COLO829 (cell line): ENCODE measurements around the gene TBRG4.

Experiments used
- DNase-seq: peaks from one replicate; pipeline ENCODE4 v3.0.0; 2012; ENCODE audit warnings: low spot score

Gene TBRG4

DNA sequence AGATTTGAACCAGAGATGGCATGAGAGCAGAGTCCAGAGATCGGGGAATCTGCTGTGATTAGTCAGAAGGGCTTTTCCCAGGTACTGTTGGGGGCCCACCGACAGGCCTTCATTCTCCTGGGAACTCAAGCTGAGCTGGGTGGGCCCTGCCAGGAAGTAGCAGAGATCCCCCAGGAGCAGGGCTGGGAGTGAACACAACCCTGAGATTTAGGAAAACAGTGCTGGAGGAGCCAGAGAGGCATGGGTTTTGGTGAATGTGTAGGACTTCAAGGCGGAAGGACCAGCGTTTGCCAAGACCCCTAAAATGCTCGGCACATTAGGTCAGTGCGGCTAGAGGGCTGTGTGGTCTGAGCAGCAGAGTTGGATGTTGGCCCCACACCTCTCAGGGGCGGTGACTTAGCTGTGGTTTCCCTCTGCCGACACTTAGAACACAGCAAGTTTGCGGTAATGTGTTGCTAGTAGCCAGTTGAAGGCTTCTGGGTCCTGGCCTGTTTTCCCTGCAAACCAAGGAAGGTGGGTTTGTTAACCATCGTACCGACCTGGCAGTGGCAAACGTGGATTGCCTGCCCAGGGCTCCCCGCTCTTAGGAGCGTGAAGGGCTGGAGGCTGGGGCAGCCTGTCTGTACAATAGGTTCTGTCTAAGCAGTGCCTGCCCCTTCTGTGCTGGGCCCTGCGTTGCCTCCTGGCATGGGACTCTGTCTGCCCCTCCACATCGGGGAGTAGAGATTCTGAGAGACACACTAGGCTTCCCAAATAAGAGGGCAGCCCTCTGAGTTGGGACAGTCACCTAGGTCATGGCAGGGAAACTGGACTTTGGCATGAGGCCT, 36.8 kb downstream of the TBRG4 start:
- DNase-seq = no peak

- DNase-seq = no peak
Measured at GRCh38 chr7:45073786-45074527, 37.5 kb downstream of the TBRG4 start.

- no peak for DNase-seq
Measured at GRCh38 chr7:45073031-45073785, 38.3 kb downstream of the TBRG4 start.

DNA sequence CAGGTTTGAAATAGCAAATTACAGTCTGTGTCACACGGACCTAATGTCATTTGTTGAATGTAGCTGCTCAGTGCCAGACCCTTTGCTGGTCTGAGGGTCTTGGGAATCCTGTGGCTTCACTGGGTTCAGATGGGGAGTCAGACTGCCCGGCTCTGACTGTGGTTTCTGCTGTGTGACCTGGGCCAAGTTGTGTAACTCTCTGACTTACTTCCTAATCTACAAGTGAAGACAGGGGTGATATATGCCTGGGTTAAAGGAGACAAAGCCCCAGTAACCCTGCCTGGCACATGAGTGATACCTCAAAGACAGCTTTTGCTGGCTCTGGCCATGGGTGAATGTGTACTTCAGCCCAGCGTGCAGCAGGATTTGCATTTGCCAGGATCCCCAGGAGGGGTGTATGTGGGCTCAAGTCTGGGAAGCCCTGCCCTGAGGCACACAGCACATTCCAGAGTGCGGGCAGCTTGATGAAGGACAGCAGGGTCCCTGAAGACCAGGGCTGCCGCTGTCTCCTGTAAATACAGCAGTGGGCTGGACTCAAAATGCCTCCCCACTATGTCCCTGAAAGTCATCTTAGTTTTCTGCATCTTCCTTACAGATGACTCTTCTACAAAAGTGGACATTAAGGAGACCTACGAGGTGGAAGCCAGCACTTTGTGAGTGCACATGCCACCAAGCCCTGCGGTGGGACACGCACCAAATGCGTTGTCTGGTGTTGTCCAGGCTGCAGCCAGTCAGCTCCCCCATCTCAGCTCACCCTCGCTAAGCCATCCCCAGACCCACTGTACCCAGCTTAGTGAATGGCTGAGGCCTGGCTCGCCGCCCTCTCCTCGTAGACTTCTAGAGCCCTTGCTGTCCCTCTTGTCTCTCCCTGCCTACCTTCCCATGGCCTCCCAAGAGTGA, 39.1 kb downstream of the TBRG4 start:
- no peak for DNase-seq

- no peak for DNase-seq
Measured at GRCh38 chr7:45071528-45071927, 40.0 kb downstream of the TBRG4 start.

DNA sequence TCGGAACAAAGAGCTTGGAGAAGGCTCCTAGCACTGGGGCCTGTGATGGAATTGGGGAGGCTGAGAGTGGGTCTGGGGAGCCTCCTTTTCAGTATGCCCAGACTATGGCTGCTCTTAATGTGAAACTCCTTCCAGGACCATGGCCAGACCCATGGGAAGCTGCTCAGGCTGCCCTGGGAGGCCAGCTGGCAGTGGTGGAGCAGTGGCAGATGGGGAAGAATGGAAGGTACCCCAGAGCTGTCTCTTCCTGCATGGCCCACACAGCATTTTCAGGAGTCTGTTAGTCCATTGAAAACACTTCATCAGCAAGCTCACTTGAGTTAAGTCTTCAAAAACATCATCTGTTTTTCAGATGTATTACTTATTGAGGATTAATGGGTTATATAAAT, 41.2 kb downstream of the TBRG4 start:
- DNase-seq = no peak

DNA sequence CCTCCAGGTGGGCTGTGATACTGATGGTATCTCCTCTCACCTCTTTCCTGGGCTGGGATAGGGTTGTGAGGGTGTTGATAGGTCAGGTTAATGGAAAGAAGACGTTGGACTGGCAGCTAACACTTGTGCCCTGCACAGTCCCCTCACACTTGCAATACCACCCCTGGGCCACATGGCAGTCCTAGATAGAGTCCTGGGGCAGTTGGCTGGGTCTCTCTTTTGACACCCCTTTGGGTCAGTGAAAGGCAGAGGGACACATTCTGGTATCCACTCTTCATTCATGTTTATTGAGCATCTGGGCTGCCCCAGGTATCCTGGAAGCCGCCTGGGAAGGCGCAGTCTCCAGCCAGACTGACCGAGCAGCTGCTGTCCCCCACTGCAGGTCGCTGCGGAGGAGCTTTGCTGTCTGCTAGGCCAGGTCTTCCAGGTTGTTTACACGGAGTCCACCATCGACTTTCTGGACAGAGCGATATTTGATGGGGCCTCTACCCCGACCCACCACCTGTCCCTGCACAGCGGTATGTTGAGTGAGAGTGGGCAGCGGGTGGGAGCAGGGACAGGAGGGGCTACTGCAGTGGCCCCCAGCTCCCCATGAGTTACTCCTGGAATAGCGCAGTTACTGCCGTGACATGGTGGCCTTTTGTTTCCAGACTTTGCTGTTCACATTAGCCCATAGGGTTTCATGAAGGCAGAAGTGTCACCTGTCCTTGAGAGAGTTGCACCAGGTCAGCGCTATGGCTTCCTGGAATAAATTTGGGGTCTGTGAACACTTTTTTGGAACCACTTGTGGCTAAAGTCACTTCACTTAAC, 41.8 kb downstream of the TBRG4 start:
- no peak for DNase-seq

GRCh38 chr7:45068236-45069023, 43.1 kb downstream of the TBRG4 start:
- DNase-seq = no peak

GRCh38 chr7:45067582-45067981, 43.9 kb downstream of the TBRG4 start:
- no peak for DNase-seq

- no peak for DNase-seq
Measured at GRCh38 chr7:45066409-45066808, 45.1 kb downstream of the TBRG4 start.

GRCh38 chr7:45065031-45065995, 46.2 kb downstream of the TBRG4 start:
- DNase-seq = no peak

- no peak for DNase-seq
Measured at GRCh38 chr7:45064047-45064725, 47.3 kb downstream of the TBRG4 start.

DNA sequence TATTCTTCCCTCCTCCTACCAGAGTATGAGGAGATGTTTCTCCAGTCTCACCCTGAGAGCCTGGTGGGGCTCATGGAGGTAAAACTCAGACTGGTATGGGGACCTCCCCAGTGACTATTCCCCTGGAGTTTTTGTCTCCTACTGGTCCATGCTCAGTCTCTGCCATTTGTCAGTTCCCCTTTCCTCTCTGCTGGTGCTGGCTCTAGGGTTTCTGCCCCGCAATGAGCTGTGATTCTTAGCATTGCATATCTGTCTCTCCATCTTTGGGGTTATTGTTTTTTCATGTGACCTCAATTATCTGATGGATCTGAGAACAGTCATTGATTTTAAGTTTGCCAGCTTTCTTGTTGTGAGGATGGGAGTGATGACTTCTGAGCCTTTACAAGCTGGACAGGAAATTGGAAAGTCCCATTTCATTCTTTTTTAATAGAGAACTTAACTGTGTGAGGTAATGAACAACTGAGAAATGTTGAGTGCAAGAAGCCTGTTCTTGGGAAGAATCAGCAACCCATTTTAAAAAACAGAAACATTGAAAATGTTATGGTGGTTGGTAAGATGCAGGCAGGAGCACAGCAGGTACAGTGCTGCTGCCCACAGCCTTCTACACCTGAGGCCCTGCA, 49.6 kb downstream of the TBRG4 start:
- no peak for DNase-seq

DNA sequence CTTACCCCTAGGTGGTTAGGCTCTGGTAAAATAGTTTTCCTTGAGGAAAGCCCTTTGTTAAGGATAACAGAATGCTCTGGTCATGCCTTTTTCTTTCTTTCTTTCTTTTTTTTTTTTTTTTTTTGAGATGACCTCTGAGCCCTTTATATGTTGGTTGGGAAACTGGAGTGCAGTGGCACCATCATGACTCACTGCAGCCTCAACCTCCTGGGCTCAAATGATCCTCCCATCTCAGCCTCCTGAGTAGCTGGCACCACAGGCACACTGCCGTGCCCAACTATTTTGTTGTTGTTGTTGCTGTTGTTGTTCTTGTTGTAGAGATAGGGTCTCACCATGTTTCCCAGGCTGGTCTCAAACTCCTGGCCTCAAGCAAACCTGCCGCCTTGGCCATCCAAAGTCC, 50.1 kb downstream of the TBRG4 start:
- no peak for DNase-seq

DNA sequence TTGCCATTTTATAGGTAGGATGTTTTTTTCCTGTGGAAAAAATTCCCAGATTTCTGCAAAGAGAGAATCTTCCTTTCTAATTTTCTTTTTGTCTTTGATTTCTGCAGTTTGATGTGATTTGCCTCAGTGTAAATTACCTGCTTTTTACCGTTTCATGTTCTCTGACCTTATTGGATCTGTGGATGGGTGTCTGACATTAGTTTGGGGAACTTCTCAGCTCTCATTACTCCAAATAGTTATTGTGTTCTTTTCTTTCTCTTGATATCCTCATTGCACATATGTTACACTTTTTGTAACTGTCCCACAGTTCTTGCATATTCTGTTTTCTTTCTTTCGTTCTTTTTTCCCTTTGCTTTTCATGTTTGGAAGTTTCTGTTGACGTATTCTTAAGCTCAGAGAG, 51.2 kb downstream of the TBRG4 start:
- DNase-seq = no peak

DNA sequence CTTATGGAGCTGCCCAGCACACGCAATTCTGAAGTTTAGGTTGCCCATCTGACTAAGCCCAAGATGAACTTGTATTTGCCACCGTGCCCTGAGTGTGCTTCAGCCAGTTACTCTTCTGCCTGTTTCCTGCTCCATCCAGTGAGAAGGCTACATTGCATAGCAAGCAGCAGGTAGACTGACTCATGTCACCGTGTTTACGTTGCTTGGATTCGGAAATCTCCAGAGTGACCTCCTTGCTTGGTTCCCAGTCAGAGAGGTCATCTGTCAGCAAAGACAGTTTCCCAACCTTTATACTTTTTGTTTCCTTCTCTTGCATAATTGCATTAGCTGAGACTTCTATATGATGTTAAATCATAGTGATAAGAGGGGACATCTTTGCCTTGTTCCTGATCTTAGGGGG, 53.6 kb downstream of the TBRG4 start:
- no peak for DNase-seq

GRCh38 chr7:45055594-45056219, 55.8 kb downstream of the TBRG4 start:
- DNase-seq = no peak
